Measurements from ENCODE around the gene KCNH4. TPM values are rescaled to one million over a fixed set of nuclear protein-coding genes. Genes with fewer than 3 reads are reported as not detected.

The KCNH4 gene
- polyA plus RNA-seq, 3 donors = 0.05 TPM; not detected in 2

DNA sequence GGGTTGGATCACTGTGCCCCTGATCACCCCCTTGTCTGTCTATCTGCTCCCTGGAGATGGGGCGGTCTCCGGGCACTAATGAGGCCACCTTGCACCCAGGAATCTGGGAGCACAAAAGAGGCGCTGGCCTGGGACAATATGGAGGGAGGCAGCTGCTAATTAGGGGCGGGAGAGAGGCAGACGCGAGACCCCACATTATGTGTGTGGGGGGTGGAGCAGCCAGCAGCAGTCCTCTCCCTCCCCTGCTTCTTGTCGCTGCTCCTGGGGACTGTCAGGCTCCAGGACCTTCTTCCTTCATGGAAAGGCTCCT, 4.6 kb upstream of the KCNH4 start:
- Histone ChIP-seq H3K9me3 (replicated peaks in 1 of 2; ENCODE audit: control insufficient read depth in 1 of 2, insufficient read depth in 1 of 2, low read length in 2 of 2) (peaks cover 0 to 4% of the 10 kb centered on the region in 2 donors), H3K27ac (ENCODE audit: low read depth in 1 of 2, low read length in 2 of 2) (no peak overlapping the region), H3K79me2 (ENCODE audit: insufficient read depth, low read length) (no peaks in the 10 kb centered on the region), H3K36me3 (replicated peaks in 1 of 2; ENCODE audit: control insufficient read depth in 1 of 2, insufficient read depth in 2 of 2, low read length in 2 of 2) (peaks cover 7 to 9% of the 10 kb centered on the region in 2 donors), H4K20me1 (ENCODE audit: insufficient read depth, low read length) (no peaks in the 10 kb centered on the region), H2AFZ (ENCODE audit: insufficient read depth, low read depth, low read length, poor library complexity, severe bottlenecking) (no peak overlapping the region), H3K4me3 (replicated peaks in 1 of 3; ENCODE audit: low read depth in 2 of 3, low read length in 3 of 3) (no peak overlapping the region), H3K4me1 (ENCODE audit: control insufficient read depth in 1 of 2, insufficient read depth in 2 of 2, low read length in 2 of 2) (peaks cover 76 to 89% of the 10 kb centered on the region in 2 donors), H3K4me2 (replicated peaks; ENCODE audit: extremely low read depth, low read length, poor library complexity, severe bottlenecking) (no peak overlapping the region), H3K9ac (ENCODE audit: insufficient read depth, low read length, poor library complexity, severe bottlenecking) (no peak overlapping the region), H3K27me3 (ENCODE audit: control insufficient read depth in 2 of 2, insufficient read depth in 2 of 2, low read length in 2 of 2) (peaks cover 0 to 11% of the 10 kb centered on the region in 2 donors)
- intact Hi-C loops (cut with micrococcal nuclease) = loop anchor here in 1 of 2 donors (10.0 kb wide), 1 partner anchor 161 kb away; the partner anchor contains the start of gene NKIRAS2
- H3K27ac Mint-ChIP-seq = no peak overlapping the region
- TF ChIP-seq, protein P1, sequence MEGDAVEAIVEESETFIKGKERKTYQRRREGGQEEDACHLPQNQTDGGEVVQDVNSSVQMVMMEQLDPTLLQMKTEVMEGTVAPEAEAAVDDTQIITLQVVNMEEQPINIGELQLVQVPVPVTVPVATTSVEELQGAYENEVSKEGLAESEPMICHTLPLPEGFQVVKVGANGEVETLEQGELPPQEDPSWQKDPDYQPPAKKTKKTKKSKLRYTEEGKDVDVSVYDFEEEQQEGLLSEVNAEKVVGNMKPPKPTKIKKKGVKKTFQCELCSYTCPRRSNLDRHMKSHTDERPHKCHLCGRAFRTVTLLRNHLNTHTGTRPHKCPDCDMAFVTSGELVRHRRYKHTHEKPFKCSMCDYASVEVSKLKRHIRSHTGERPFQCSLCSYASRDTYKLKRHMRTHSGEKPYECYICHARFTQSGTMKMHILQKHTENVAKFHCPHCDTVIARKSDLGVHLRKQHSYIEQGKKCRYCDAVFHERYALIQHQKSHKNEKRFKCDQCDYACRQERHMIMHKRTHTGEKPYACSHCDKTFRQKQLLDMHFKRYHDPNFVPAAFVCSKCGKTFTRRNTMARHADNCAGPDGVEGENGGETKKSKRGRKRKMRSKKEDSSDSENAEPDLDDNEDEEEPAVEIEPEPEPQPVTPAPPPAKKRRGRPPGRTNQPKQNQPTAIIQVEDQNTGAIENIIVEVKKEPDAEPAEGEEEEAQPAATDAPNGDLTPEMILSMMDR (IDR thresholded peaks at IDR 0.05) = no peak
- H3K4me3 Mint-ChIP-seq = no peak overlapping the region
- peaks cover 8 to 14% (median 10%) of the 10 kb centered on the region in 3 donors for H3K27me3 Mint-ChIP-seq (ENCODE audit: low read depth in 3 of 3)
- no peak for DNase-seq
- H3K4me1 Mint-ChIP-seq = peaks cover 76% of the 10 kb centered on the region
- 100% methylated on average over 2 of the region's 7 CpGs for WGBS (ENCODE audit: insufficient coverage)
- H3K36me3 Mint-ChIP-seq = peaks cover 7 to 9% of the 10 kb centered on the region in 2 donors
- H3K9me3 Mint-ChIP-seq = peaks cover 0 to under 1% (median 0%) of the 10 kb centered on the region in 7 donors

DNA sequence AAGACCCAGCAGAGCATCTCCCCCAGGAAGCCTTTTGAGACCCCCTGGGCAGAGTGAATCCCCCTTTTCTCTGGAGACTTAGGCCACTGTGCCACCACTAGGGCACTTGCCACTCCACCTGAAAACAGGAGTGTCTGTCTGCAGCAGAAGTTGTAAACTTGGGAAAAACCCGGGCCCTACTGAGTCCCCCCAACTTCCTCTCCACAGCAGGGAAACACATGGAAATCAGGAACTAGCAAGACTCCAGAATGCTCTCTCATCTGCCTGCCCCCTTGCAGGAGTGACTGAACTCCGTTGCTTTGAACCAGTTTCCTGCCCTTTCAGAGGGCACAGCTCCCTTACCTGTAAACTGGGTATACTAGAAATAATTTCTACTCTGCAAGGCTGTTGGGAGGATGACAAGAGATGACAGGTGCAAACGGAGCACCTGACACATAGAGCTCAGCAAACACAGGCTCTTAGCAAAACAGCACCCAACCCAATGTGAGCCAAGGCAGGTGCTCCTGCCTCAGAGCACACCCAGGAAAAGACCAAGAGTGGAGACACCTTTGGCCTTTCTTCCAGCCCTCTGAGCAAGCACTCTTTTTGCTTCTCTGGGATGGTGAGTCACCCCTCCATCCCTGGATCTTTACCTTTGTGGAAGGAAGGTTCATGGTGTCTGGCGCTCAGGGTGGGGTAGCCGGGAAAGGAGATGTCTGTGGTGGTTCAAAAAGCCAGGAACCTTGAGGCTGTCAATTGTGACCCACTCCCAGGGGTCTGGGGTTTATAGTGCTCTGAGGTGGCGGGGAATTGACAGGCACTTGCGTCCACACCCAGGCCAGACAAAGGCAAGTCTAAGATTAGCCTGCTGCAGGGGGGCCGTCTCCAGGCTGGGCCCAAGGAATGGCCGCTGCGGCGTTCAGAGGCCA, 4.0 kb upstream of the KCNH4 start, which contains the start of gene HCRT:
Gene HCRT (minus strand): TSS at position 740 of the 908 bp plus-strand sequence. CDS start 87 bp downstream, at position 653.
- Histone ChIP-seq H3K9me3 (replicated peaks in 1 of 2; ENCODE audit: control insufficient read depth in 1 of 2, insufficient read depth in 1 of 2, low read length in 2 of 2) (peaks cover 0 to 10% of the 10 kb centered on the region in 2 donors), H2AFZ (ENCODE audit: insufficient read depth, low read depth, low read length, poor library complexity, severe bottlenecking) (peak within 1 kb of the TSS; percentile 95), H4K20me1 (ENCODE audit: insufficient read depth, low read length) (no peaks in the 10 kb centered on the region), H3K36me3 (replicated peaks in 1 of 2; ENCODE audit: control insufficient read depth in 1 of 2, insufficient read depth in 2 of 2, low read length in 2 of 2) (peaks cover under 1 to 3% of the 10 kb centered on the region in 2 donors), H3K4me3 (replicated peaks in 1 of 3; ENCODE audit: low read depth in 2 of 3, low read length in 3 of 3) (peak within 1 kb of the TSS in 2 of 3 experiments; percentile 17 to 89), H3K27ac (ENCODE audit: low read depth in 1 of 2, low read length in 2 of 2) (peak within 1 kb of the TSS; percentile 31 to 88), H3K27me3 (ENCODE audit: control insufficient read depth in 2 of 2, insufficient read depth in 2 of 2, low read length in 2 of 2) (peaks cover 0 to 17% of the 10 kb centered on the region in 2 donors), H3K4me2 (replicated peaks; ENCODE audit: extremely low read depth, low read length, poor library complexity, severe bottlenecking) (peak within 1 kb of the TSS; percentile 94), H3K4me1 (ENCODE audit: control insufficient read depth in 1 of 2, insufficient read depth in 2 of 2, low read length in 2 of 2) (peaks cover 80 to 92% of the 10 kb centered on the region in 2 donors), H3K79me2 (ENCODE audit: insufficient read depth, low read length) (no peaks in the 10 kb centered on the region), H3K9ac (ENCODE audit: insufficient read depth, low read length, poor library complexity, severe bottlenecking) (peak within 1 kb of the TSS; percentile 64)
- intact Hi-C loops (cut with micrococcal nuclease) = loop anchor here in 1 of 2 donors (10.0 kb wide), 1 partner anchor 160 kb away; the partner anchor contains the start of gene NKIRAS2
- Mint-ChIP-seq H3K4me3 (peak within 1 kb of the TSS; percentile 71 to 84), H3K27me3 (ENCODE audit: low read depth in 3 of 3) (peaks cover 14 to 20% (median 16%) of the 10 kb centered on the region in 3 donors), H3K27ac (peak within 1 kb of the TSS; percentile 17 to 92 (median 75)), H3K9me3 (peaks cover 0 to 6% (median 5%) of the 10 kb centered on the region in 7 donors), H3K36me3 (peaks cover 2 to 6% of the 10 kb centered on the region in 2 donors), H3K4me1 (peaks cover 78% of the 10 kb centered on the region)
- 86% methylated on average over 9 of the region's 11 CpGs for WGBS (ENCODE audit: insufficient coverage)
- TF ChIP-seq, protein P1 (IDR thresholded peaks at IDR 0.05) = no peak
- DNase-seq = peak in 2 of 3 donors; percentile 63 to 85

Data from CD14-positive monocyte (primary cell).